Measurements from ENCODE around the gene SNTG2.

DNA sequence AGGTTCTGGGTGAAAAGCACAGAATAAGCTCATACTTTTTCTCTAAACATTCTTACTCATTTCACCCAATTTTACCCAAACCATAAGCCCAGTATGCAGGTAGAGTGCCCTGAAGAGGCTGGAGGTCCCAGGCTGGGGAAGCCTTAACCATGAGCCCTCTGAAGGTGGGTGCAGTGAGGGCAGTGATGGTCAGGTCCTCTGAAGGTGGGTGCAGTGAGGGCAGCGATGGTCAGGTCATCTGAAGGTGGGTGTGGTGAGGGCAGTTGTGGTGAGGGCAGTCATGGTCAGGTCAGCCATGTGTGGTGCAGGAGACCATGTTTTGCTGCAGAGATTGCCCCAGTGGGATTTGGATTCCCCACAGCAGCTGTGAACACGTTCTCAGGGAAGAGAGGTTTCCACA is 148.8 kb downstream of the SNTG2 start:
- TF ChIP-seq FOXK1 (CRISPR knock-in tag; IDR thresholded peaks at IDR 0.05; ENCODE audit: borderline replicate concordance, low read depth) (no peak), ZNF235 (CRISPR knock-in tag; IDR thresholded peaks at IDR 0.05; ENCODE audit: borderline replicate concordance) (no peak), JUN (CRISPR knock-in tag; IDR thresholded peaks at IDR 0.05) (no peak), FOXK2 (IDR thresholded peaks at IDR 0.05) (no peak), E2F5 (CRISPR knock-in tag; conservative IDR thresholded peaks at IDR 0.05) (no peak), PCBP1 (IDR thresholded peaks at IDR 0.05; ENCODE audit: borderline replicate concordance, low read depth, low read length) (no peak), CTCF (CRISPR knock-in tag; IDR thresholded peaks at IDR 0.05) (no peak), RAD21 (CRISPR knock-in tag; IDR thresholded peaks at IDR 0.05) (no peak), NR2F2 (IDR thresholded peaks at IDR 0.05; ENCODE audit: borderline replicate concordance, low read depth) (no peak)
